Panc1 (cell line): ENCODE results near the gene PDE11A. TPM values are rescaled to one million over a fixed set of nuclear protein-coding genes. Genes with fewer than 3 reads are reported as not detected.

Experiments
- ATAC-seq: fragments of 200-7000 bp; cut with Tn5 transposase; 2 replicates; pipeline ENCODE4 v1.9.1; 2020; ENCODE audit warnings: mild to moderate bottlenecking, moderate library complexity
- BruUV-seq: library from RNA; stranded (reverse); fragments of 400-500 nt; replicated peaks from 2 replicates; lab custom pipeline; 2021; lab: Mats Ljungman, UMichigan
- CTCF ChIA-PET: fragments of 300-600 bp; sonication (Branson Sonifier 250); formaldehyde crosslinking; loops from one replicate; lab custom pipeline; 2022; ENCODE audit warnings: antibody characterized with exemption; lab: Charles Lee
- POLR2A ChIA-PET: fragments of 300-600 bp; sonication (Branson Sonifier 250); formaldehyde crosslinking; loops from one replicate; lab custom pipeline; 2022; ENCODE audit warnings: antibody characterized with exemption; lab: Charles Lee
- DNase-seq: peaks from one replicate; pipeline ENCODE4 v3.0.0-alpha.2; 2010; ENCODE audit warnings: low read depth, low spot score
- H3K27ac ChIP-seq: 2 replicates; pipeline ENCODE4 v1.5.1; 2011; ENCODE audit warnings: mild to moderate bottlenecking, low read length, inconsistent platforms
- H3K27me3 ChIP-seq: fragments of 200-500 bp; sonication (Bioruptor generic); 2 replicates; pipeline ENCODE4 v1.6.0; 2014; ENCODE audit warnings: low read length, inconsistent platforms; ENCODE audit not compliant: control insufficient read depth, insufficient read depth
- H3K36me3 ChIP-seq: fragments of 200-500 bp; sonication (Bioruptor generic); 2 replicates; pipeline ENCODE4 v1.5.1; 2014; ENCODE audit warnings: inconsistent platforms, mild to moderate bottlenecking, low read length, moderate library complexity; ENCODE audit not compliant: control insufficient read depth, insufficient read depth
- H3K4me1 ChIP-seq: 2 replicates; pipeline ENCODE4 v1.5.1; 2011; ENCODE audit warnings: inconsistent platforms, mild to moderate bottlenecking, low read length, moderate library complexity; ENCODE audit not compliant: control insufficient read depth, insufficient read depth
- H3K4me3 ChIP-seq, 2 experiments: 2 replicates each; pipeline ENCODE4 v1.5.1; 2011 to 2012; ENCODE audit warnings: low read depth in 2 of 2, low read length in 2 of 2, mild to moderate bottlenecking in 2 of 2, inconsistent platforms in 1 of 2, moderate library complexity in 1 of 2
- H3K9me3 ChIP-seq: fragments of 200-500 bp; sonication (Bioruptor generic); 2 replicates; pipeline ENCODE4 v1.5.1; 2014; ENCODE audit warnings: low read depth, mild to moderate bottlenecking, inconsistent platforms, low read length, moderate library complexity; ENCODE audit not compliant: control insufficient read depth, insufficient read depth
- CTCF ChIP-seq: fragments of 450-650 bp; IDR thresholded peaks from 2 replicates; pipeline ENCODE4 v1.5.1; 2017; ENCODE audit warnings: mild to moderate bottlenecking
- POLR2AphosphoS5 ChIP-seq: IDR thresholded peaks from 2 replicates; pipeline ENCODE4 v1.6.1; 2012; ENCODE audit warnings: mild to moderate bottlenecking, low read depth, low read length, moderate library complexity
- SIN3A ChIP-seq: IDR thresholded peaks from 2 replicates; pipeline ENCODE4 v1.6.1; 2012; ENCODE audit warnings: low read depth, mild to moderate bottlenecking, low read length, moderate library complexity, borderline replicate concordance; ENCODE audit not compliant: insufficient read depth
- TCF7L2 ChIP-seq: IDR thresholded peaks from 2 replicates; pipeline ENCODE4 v1.6.1; 2011; ENCODE audit warnings: mild to moderate bottlenecking, low read depth, low read length, inconsistent platforms
- in situ Hi-C: cut with HindIII; loops from 2 replicates; pipeline ENCODE4 v1.10.0; 2016; ENCODE audit warnings: low sequenced_read_pairs, low pct_unique_long_range_greater_than_20kb
- intact Hi-C: fragments of 100-400 bp; cut with micrococcal nuclease; formaldehyde crosslinking; loops from one replicate; pipeline ENCODE4 v1.10.0; 2022; ENCODE audit not compliant: unreplicated experiment
- total RNA-seq: library from RNA; stranded (reverse); gene quantifications from one replicate; pipeline ENCODE4 v1.2.1, GENCODE V29; 2021; ENCODE audit not compliant: unreplicated experiment
- TF ChIP-seq, protein P1 (sequence below), 2 experiments: IDR thresholded peaks; 2 replicates each; pipeline ENCODE4 v1.6.1; 2011 to 2012; ENCODE audit warnings: low read depth in 2 of 2, control low read depth in 1 of 2, low read length in 1 of 2, mild to moderate bottlenecking in 1 of 2, moderate library complexity in 1 of 2; ENCODE audit not compliant: insufficient read depth in 1 of 2

Gene PDE11A
- total RNA-seq, 1 experiment from 2014 or later, result not detected

- DNase-seq, result no peak
- POLR2A ChIA-PET, result no interaction called here
These were observed 289.5 kb downstream of the PDE11A start for GRCh38 chr2:177783091-177783490.

DNA sequence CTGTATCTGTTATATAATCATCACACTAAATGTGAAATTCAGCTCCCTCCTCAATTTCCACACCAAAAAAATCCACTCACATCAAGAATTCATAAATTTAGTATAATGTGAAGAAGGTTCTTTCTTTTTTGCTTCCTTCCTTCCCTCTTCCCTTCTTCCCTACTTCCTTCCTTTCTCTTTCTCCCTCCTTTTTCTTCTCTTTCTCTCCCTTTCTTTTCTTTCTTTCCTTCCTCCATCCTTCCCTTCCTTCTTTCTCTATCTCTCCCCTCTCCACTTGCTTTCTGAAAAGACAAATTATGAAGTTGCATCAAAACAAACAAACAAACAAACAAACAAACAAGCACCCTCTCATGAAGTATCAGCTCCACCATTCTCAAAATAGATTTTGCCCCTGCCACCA, 290.0 kb downstream of the PDE11A start:
- H3K4me3 ChIP-seq, result no peak overlapping the region

More at GRCh38 chr2:177783091-177783490, 289.5 kb downstream of the PDE11A start:
- Histone ChIP-seq H3K4me3 (no peak overlapping the region), H3K27me3 (0 out of 2 replicates have a peak, but pooled peaks cover 2% of the 10 kb centered on the region), H3K9me3 (no peaks in the 10 kb centered on the region), H3K4me1 (no peaks in the 10 kb centered on the region), H3K36me3 (no peaks in the 10 kb centered on the region), H3K27ac (no peak overlapping the region)
- ATAC-seq, result no peak
- CTCF ChIA-PET, result no interaction called here
- no TSS peak for BruUV-seq
- in situ Hi-C loops (no loop called here), intact Hi-C loops (no loop called here)
- TF ChIP-seq, protein P1, sequence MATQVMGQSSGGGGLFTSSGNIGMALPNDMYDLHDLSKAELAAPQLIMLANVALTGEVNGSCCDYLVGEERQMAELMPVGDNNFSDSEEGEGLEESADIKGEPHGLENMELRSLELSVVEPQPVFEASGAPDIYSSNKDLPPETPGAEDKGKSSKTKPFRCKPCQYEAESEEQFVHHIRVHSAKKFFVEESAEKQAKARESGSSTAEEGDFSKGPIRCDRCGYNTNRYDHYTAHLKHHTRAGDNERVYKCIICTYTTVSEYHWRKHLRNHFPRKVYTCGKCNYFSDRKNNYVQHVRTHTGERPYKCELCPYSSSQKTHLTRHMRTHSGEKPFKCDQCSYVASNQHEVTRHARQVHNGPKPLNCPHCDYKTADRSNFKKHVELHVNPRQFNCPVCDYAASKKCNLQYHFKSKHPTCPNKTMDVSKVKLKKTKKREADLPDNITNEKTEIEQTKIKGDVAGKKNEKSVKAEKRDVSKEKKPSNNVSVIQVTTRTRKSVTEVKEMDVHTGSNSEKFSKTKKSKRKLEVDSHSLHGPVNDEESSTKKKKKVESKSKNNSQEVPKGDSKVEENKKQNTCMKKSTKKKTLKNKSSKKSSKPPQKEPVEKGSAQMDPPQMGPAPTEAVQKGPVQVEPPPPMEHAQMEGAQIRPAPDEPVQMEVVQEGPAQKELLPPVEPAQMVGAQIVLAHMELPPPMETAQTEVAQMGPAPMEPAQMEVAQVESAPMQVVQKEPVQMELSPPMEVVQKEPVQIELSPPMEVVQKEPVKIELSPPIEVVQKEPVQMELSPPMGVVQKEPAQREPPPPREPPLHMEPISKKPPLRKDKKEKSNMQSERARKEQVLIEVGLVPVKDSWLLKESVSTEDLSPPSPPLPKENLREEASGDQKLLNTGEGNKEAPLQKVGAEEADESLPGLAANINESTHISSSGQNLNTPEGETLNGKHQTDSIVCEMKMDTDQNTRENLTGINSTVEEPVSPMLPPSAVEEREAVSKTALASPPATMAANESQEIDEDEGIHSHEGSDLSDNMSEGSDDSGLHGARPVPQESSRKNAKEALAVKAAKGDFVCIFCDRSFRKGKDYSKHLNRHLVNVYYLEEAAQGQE (IDR thresholded peaks at IDR 0.05; ENCODE audit: insufficient read depth in 1 of 2, low read depth in 2 of 2, low read length in 1 of 2), result no peak
- TF ChIP-seq SIN3A, result no peak
- no peak for TF ChIP-seq TCF7L2
- no peak for TF ChIP-seq CTCF
- TF ChIP-seq POLR2AphosphoS5, result no peak

More for the DNA sequence above, 290.0 kb downstream of the PDE11A start:
- Histone ChIP-seq H3K9me3 (no peaks in the 10 kb centered on the region), H3K36me3 (no peaks in the 10 kb centered on the region), H3K4me1 (no peaks in the 10 kb centered on the region), H3K27ac (no peak overlapping the region), H3K27me3 (0 out of 2 replicates have a peak, but pooled peaks cover 3% of the 10 kb centered on the region)
- ATAC-seq, result no peak
- no peak for DNase-seq
- no TSS peak for BruUV-seq
- TF ChIP-seq, protein P1 (IDR thresholded peaks at IDR 0.05; ENCODE audit: insufficient read depth in 1 of 2, low read depth in 2 of 2, low read length in 1 of 2), result no peak
- TF ChIP-seq TCF7L2, result no peak
- TF ChIP-seq SIN3A, result no peak
- TF ChIP-seq CTCF, result no peak
- no peak for TF ChIP-seq POLR2AphosphoS5
- POLR2A ChIA-PET, result no interaction called here
- intact Hi-C loops (no loop called here), in situ Hi-C loops (no loop called here)
- CTCF ChIA-PET, result no interaction called here
